Stimulated activated CD4-positive, alpha-beta T cell treated with anti-CD3 and anti-CD28 coated beads, Interleukin-2, amount 100 ng/mL, for 48 hours (primary cell): ENCODE results near the gene CMIP.

Experiments
- DNase-seq, 2 donors: peaks; one replicate each; pipeline ENCODE4 v3.0.0-alpha.2; 2020

CMIP gene

DNA sequence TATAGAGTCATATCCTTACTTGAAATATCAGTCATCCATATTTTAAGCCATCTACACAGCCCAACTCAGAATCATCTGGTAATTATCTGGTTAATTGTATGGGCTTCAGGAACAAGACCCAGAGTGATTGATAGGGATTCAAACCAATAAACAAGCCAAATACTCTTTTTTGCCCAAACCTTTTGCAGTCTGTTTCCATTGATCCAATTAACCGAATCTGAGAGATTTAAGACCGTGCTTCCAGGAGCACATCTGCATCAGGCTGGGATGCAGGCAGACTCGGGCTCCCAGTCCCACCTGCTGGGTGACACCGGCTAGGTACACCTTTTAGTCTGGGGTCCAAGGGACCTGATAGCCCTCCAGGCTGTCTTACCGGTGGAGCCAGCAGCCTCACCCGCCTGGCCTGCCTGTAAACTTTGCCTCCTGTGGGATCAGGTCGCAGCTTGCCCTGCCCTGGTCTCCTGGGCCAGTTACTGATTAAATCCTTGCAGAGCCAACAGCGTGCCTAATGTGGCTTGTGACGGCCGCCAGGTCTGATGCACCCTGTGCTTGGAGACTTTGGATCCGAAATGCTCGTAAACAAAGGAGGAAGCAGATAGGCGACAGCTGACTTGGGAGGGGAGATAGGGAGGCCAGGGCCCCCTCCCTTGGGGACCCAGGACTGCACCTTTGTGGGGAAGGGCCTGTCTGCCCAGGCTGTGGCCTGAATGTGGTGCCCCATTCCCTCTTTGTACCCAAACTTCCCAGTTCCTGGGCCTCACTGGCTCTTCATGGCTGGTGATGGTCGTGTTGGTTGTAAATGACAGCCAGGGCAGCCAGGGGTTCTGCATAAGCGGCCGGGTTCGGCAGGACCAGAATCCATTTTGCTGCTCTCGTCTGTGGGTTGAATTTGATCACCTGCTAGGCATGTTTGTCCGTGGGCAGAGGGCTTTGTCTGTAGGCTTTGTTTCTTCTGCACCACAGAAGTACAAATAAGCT, 3.8 kb downstream of the CMIP start:
- DNase-seq, result no peak

DNA sequence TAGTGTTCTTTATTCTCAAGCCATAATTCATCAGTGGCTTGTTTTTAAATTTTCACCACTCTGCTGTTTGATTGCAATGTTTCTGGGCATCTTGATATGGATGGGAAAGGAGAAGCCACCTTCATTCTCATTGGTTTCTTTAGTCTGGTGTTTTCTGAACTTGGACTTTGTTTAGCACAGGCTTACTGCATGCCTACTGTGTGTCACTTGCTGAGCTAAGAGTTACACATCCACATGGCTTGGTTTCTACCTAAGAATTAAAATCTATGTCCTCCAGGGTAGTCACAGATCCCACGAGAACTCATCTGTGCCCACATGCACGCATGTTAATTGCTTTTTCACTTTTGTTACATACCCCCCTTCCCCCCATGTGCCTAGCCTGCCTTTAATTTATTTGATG, 4.6 kb downstream of the CMIP start:
- DNase-seq, result no peak

DNA sequence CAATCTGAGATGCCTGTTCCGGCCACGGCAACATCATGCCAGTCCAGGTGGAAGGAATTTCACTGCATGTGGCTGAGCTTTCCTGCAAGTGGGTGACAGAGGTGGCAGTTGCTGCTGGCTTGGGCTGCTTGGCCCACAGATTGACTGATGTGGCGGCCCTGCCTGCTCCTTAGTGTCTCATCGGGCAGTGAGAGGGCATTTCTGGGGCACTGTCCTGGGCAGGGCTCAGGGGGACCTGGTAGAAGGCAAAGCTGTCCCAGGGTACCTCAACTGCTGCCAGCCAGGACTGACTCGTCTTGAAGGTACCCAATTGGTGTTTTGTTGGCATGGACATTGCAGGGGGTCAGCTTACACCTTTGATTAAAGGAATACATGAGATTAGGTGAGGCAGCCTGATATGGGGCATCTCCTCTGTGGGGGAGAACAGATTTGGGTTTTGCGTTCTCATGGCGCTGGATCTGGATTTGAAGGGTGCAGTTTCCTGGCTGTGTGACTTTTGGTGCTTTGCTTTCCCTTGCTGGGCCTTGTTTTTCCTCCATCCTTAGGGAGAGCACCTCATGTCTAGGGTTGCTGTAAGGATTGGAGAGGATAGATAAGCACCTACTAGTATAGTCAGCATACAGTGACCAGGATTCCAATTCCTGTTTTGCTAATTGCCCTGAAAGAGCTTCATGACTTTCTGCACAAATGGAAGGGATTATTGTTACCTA, 5.4 kb downstream of the CMIP start:
- DNase-seq, result no peak

DNA sequence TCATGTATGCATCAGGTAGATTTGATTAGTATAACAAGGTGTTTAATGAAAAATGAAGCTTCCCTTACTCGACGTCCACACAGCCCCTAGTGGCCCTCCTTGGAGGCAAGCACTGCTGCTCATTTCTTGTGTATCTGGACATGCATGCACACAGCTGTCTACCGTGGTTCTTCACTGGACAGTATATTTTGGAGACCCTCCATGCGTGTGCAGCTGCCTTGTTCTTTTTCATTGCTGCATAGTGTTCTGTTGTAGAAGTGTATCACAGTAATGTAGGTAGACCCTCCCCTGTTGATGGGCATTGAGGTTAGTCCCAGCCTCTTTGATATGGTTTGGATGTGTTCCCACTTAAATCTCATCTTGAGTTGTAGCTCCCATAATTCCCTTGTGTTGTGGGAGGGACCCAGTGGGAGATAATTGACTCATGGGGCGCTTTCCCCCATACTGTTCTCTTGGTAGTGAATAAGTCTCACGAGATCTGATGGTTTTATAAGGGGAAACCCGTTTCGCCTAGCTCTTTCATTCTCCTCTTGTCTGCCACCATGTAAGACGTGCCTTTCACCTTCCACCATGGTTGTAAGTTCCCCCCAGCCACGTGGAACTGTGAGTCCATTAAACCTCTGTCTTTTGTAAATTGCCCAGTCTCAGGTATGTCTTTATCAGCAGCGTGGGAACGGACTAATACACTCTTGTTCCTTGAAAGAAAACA, 6.3 kb downstream of the CMIP start:
- no peak for DNase-seq

DNA sequence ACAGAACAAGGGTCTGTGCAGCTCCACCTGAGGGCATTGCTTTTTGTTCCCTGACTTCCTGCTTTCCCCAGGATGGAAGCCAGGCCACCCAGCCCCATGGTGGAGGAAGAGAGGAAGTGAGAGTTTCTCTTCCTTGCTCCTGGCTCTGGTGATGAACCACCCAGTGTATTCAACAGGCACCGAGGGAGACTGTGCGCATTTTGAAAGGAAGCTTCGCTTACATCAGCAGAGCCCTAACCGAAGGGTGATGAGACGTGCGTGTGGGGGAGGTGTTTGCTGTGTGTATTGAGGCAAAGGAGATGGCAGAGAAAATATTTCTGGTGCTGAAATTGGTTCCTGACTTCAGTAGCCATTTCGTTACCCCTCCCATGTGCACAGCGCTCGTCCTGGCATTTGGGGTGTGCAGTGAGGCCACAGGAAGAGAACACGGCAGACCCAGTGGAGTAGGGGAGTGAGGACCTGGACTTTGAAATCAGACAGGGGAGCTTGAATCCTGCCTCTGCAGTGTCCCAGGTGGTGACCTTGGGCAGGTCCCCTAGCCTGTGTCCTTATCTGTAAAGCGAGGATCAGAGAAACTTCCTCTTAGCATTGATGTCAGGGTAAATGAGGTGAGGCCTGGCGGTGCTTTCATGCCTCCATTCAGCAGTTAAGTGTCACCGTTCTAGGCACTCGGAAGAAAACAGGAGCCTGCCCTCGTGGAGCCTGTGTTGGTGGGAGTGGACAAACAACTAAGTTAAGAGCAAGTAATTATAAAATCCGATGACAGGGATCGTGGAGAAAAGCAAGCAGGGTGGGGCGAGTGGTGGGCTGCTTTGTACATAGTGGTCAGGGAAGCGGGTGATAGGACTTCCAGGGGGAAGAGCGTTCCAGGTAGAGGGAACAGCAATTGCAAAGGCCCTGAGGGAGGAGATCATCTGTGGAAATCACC, 7.4 kb downstream of the CMIP start:
- no peak for DNase-seq

DNA sequence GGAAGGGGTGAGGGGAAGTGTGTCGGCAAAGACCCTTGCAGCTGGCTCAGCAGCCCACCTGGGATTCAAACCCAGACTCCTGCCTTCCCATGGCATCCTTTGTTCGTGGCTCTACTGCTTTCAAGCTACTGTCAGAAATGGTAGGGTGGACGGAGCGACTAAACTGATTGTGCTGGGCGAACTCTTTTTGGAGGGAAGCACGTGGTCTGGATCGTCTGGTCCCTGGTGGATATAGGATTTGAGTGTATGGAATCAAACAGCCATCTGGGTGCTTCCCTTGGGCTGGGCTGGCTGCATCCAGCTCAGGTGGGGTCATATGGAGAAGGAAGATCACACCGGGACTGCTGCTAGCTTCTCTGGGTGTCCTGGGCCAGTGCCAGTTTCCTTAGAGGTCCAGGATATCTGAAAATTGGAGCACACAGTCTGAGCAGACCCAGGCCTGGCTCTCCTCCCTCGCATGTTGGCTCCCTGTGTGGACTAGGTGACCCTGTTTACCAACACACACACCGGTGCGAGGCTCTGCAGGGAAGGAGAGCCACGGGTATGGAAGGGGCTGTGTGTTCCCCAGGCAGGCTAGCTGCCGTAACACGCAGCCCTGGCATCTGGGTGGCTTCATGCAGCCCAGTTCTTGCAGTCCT, 8.6 kb downstream of the CMIP start:
- no peak for DNase-seq

DNA sequence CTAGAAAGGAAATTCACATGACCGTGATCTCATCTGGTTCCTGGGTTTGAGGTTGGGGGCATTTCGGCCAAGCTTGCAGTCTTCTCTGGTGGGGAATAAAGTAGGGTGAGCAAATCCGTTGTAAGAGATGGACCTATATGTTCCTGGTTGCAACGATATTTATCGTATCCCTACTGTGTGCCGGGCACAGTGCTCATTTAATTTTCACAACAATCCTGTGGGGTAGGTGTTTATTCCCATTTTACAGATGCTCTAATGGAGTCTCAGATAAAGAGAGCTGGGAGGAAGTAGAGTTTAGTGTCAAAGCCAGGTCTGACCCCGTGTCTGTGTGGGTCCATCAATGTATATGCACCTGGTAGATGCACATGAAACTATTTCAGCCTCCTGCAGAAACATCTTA, 9.4 kb downstream of the CMIP start:
- no peak for DNase-seq

DNA sequence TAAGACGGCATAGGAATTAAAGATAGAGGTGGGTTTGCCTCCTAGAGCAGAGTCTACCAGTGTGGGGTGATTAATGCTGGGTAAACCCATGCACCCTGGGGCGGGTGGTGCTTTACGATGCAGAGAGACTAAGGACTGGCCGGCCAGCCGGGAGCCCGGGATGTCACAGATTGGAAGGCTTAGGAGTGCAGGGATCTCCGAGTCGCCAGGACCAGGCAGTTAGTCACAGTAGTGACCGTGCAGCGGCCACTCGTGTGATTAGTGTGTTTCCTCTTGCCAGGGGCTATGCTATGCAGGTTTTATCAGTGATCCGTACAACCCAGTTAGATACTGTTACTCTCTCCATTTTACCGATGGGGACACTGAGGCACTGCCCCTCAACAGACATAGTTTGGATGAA, 10.4 kb downstream of the CMIP start:
- DNase-seq, result no peak

DNA sequence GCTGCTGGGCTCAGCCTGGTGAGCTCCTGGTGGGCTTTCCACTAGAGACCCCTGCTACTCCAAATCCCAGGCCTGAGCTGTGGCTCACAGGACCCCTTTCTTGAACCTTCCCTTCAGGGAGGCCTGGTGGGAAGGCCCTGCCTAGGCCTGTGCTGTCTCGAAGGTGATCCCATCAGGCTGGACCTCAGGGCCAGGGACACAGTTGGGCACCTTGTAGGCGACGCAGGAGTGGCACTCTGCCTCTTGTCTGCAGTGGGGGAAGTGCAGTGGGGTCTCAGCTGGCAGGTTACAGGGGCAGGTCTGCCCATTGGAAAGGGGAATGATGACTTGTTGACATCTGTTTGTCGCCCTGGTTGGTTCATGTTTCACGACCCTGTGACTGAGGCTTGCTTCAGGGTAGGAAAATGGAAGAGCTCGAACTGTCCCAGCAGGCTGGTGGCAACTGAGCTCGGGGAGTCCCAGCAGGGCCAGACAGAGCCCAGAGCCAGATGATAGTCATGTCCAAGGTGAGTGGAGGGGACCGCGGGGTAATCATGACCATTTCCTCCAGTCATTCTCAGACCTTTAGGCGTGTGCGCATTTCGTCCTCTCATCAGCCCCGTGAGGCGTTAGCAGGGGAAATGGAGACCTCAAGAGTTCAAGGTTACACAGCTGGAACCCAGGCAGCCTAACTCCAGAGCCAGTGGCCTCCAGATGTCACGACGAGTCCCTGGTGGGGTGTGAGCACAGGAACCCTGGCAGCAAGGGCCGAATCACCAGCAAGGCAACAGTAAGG, 11.3 kb downstream of the CMIP start:
- DNase-seq, result no peak

DNA sequence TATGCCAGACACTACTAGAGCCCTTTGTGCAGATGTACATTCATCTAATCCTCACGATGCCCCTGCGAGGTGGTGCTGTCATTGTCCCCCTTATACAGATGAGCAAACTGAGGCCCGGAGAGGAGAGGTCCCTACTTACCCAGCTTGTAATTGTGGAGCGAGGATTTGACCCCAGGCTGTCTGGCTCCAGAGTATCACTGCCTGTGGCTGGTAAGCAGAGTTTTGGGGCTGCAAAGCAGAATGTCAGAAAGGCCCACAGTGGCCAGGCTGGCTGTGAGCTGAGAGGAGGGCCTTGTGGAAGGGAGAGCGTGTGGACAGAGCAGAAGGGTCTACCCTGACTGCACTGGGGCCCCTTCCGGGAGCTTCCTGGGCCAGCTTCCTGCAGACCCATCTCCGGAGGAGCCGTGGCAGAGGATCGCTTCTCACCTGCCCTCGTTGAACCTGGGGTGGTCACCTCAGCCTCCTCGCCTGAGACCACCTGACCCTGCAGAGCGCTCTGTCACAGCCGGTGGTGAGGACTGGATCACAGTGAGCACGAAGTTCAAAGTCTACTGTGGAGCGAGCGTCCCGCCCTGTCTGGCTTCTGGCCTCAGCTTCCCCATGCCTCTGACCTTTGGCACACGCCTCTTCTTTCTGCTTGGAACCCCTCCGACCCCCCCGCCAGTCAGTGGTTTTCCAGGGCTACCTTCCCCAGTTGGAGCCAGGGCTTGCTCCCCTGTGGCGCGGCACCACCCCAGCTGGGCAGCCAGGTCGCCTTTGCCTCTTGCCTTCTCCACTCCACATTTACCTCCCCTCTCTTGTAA, 12.1 kb downstream of the CMIP start:
- no peak for DNase-seq

DNA sequence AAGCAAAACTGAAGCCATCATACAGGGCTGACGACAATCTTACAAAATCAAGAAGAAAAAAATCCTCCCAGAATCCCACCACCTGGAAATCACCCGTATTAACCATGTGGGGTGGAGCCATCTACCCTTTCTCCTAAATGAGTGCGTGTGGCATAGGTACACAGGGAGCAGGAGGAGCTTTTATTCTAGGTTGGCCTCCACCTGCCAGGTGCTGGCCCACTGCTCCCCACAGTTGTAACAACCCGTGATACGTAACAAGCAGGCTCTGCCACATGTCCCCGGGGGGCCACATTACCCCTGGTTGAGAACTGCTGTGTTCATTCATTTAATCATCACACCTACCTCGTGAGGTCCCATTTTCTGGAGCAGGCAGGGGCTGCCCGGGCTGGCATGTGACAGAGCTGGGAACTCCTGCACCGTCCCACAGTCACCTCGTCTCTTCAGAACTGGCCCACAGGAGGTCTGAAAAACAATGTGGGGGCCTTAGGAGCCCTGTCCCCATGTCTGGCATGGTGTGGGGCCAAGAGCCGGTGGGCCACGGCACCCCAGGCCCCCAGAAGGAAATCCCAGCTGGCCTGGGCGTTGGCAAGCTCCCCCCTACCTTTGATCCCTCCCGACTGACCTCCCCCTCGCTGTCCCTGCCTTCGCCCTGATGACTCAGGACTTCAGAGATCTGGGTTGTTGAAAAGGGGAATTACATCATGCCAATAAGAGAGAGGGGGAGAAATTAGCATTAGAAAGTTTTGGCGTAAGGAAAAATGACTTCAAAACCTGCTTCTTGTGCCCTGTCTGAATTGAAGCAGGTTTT, 12.9 kb downstream of the CMIP start:
- no peak for DNase-seq

DNA sequence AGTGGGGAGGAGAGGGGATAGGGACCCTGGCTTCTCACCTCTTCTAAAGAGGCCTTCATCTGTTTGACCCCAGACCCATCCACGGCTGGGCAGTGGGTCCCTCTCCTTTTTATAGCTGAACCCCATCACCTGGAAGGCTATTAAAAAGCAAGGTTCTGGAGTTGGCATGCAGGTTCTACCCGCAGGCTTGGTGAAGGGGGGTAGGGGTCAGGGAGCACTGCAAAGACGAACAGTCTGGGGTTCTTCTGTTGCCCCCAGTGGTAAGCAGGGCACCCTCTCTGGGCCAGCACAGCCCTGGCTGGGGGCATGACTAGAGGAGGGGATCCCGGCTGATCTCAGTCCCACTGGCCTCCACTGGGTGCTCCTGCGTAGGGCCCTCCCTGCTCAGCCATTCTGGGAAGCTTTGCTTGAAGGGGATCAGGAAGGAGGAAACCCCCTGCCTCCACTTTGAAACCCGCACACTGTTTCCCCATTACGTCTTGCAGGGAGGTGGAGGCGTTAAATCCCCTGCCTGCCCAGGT, 13.6 kb downstream of the CMIP start:
- no peak for DNase-seq

DNA sequence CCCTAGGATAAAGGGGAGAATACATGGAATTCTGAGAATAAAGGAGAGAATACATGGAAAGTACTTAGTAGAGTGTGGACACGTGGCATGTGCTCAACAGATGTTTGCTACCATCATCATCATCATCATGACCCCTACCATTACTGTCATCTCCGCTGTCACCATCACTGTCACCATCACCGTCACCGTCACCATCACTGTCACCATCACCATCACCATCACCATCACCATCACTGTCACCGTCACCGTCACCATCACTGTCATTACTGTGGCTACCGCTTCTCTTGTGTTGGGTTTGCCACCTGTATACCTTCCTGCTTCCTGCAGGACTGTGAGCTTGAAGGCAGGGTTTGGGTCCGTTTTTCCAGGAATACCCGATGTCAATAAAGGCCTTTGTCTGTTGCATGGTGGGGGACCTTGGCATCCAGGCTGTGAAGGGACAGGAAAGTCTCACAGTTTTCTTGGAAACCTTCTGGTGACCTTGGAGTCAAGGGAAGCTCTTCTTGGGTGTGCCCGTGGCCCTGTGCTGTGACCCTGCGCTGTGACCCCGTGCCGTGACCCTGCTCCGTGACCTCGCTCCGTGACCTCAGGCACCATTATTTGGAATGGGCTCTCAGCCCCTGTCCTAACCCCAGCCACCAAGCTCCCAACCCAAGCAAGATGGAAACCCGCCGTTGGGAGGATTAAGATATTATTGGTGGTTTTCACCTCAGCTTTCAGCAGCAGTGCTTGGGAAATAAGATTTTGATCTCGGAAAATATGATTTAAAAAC, 14.4 kb downstream of the CMIP start:
- no peak for DNase-seq

DNA sequence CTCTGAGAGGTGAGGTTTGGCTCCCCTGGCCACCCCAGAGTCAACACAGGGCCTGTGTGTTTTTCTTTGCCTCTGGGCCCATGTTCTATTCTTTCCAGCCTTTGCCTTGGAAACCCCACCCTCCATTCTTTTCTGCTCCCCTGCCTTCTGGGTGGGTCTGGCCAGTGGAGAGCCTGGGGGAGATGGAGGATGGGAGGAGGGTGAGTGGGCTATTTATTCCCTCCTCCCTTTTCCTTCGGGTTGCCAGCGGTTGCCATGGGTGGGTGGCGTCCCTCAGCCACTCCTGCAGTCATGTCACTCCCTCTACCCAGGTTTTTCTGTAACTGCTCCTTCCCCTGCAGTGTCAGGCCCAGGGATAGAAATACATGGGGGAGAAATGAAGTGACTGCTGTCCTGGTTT, 15.5 kb downstream of the CMIP start:
- DNase-seq, result no peak

DNA sequence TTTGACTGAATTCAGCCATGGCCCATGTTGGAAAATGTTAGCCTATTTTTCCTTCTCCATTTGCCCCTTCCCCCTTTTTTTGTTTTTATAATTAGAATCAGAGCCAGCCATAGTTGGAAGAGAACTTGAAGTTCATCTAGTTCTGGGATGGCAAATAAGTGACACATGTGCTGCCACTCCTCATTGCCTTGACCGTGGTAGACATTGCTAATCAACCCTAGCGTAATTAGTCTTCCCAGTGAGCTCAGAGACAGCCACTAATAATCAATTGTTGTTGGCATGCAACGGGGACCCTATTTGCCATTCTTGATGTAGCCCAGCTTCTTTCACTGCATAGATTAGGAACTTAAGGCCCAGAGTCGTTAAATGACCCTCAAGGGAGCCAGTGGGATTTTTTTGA, 16.6 kb downstream of the CMIP start:
- DNase-seq, result no peak

DNA sequence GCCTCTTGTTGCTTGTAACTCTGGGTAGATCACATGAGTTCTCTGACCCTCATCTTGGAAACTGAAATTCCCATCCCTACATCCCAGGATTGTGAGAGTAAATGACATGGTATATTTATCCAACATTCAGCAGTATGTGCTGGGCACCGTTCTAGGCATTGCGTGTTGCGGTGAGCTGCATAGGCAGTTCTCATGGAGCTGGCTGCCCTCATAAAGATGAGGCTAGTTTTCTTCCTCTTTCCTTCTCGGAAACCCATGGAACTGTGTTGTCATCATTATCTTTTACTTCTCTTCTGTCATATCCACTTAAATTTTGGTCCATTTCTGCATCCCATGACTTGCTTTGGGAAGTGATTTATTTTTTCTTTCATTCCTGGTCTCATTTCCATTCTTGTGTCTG, 17.2 kb downstream of the CMIP start:
- no peak for DNase-seq

DNA sequence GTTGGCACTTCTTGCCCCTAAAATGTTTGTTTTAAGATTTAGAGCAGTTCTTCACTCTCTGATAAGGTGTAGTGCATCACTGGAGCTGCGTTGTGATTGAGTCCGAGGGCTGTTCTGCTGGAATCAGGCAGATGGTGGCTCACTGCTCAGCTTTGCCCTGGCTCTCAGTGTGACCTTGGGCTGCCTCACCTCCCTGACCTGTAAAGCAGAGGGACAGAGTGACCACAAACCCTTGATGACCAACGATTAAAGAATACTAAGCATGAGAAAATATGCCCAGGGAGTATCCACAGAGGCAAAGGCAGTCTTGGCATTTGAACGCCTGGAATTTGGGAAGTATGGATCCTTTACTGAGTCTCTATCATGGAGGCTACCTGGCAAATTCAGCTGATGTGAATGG, 18.1 kb downstream of the CMIP start:
- no peak for DNase-seq

DNA sequence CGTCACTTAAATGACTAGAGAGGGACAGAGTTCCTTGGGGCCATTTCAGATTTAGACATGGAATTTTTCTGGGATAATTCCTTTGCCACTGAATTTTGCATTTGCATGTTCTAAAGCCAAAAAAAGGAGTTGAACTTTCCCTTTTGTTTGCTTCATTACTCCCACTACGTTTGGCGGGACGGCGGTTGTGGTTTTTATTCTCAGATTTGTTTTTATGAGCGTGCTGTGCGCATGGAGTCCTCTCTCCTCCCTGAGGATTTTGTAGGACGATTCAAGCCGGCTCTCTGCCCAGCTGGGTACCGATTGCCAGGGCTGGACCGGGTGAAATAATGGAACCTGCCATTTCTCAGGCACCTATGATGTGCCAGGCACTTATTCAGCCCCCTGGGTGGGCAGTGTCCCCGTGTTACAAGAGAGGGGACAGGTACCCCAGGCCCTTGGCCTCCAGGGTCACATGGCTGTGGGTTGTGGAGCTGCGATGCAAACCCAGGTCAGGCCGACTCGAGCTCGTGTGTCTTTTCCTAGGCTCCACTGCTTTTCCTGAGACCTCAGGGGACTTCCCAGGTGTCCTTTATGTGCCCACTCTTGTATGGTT, 18.8 kb downstream of the CMIP start:
- DNase-seq, result no peak
